HCT116 (cell line): ENCODE measurements around the gene SH3GL2. TPM values are rescaled to one million over a fixed set of nuclear protein-coding genes. Genes with fewer than 3 reads are reported as not detected.

Experiments
- ATAC-seq: fragments of 200-7000 bp; cut with Tn5 transposase; 2 replicates; pipeline ENCODE4 v1.9.1; 2020; ENCODE audit warnings: mild to moderate bottlenecking, moderate library complexity
- BruUV-seq: library from RNA; stranded (reverse); fragments of 400-500 nt; replicated peaks from 2 replicates; lab custom pipeline; 2021; lab: Mats Ljungman, UMichigan
- CTCF ChIA-PET: fragments of 300-600 bp; sonication (Branson Sonifier 250); formaldehyde crosslinking; loops from one replicate; lab custom pipeline; 2021; ENCODE audit warnings: antibody characterized with exemption; lab: Charles Lee
- POLR2A ChIA-PET: fragments of 300-600, 350-600 bp; sonication (Branson Sonifier 250); formaldehyde crosslinking; loops from one replicate; lab custom pipeline; 2021; ENCODE audit warnings: antibody characterized with exemption; lab: Charles Lee
- RAD21 ChIA-PET, 2 experiments: fragments of 300-600 bp; sonication (Branson Sonifier 250); formaldehyde crosslinking; loops; one replicate each; lab custom pipeline; 2023; ENCODE audit warnings: low total read pairs in 2 of 2; ENCODE audit not compliant: uncharacterized antibody in 2 of 2, unreplicated experiment in 2 of 2, low non-redundant PET in 1 of 2; lab: Charles Lee
- DNase-seq: peaks from one replicate; pipeline ENCODE4 v3.0.0-alpha.2; 2010; ENCODE audit warnings: low read depth, low spot score
- H2AFZ ChIP-seq: fragments of 200-600 bp; shearing (Covaris generic), sonication (generic); 2 replicates; pipeline ENCODE4 v1.6.1; 2017; ENCODE audit warnings: low read depth, mixed run types, mixed read lengths, antibody characterized with exemption, low read length; ENCODE audit not compliant: poor library complexity, severe bottlenecking
- H3K27ac ChIP-seq: 2 replicates; pipeline ENCODE4 v1.5.1; 2012; ENCODE audit warnings: low read depth, low read length
- H3K27me3 ChIP-seq: fragments of 200-600 bp; sonication (generic); 2 replicates; pipeline ENCODE4 v1.6.1; 2016; ENCODE audit warnings: mixed run types, low read length, mixed read lengths; ENCODE audit not compliant: insufficient read depth
- H3K36me3 ChIP-seq, 2 experiments: fragments of 200-500 bp in 1 of 2; fragments of 200-600 bp in 1 of 2; sonication (Bioruptor generic) in 1 of 2; sonication (generic) in 1 of 2; 2 replicates each; pipeline versions ENCODE4 v1.5.1 to v1.6.1; 2014 to 2016; ENCODE audit warnings: low read length in 2 of 2, inconsistent platforms in 1 of 2, mixed read lengths in 1 of 2, mixed run types in 1 of 2; ENCODE audit not compliant: insufficient read depth in 2 of 2, control insufficient read depth in 1 of 2
- H3K4me1 ChIP-seq, 2 experiments: fragments of 200-600 bp in 1 of 2; sonication (generic) in 1 of 2; 2 replicates each; pipeline versions ENCODE4 v1.5.1 to v1.6.1; 2012 to 2017; ENCODE audit warnings: low read length in 2 of 2, inconsistent platforms in 1 of 2, mild to moderate bottlenecking in 1 of 2, mixed read lengths in 1 of 2, mixed run types in 1 of 2, moderate library complexity in 1 of 2; ENCODE audit not compliant: insufficient read depth in 2 of 2, control insufficient read depth in 1 of 2
- H3K4me2 ChIP-seq: fragments of 200-600 bp; sonication (generic); 2 replicates; pipeline ENCODE4 v1.6.1; 2017; ENCODE audit warnings: mixed run types, low read length, mixed read lengths
- H3K4me3 ChIP-seq, 2 experiments: fragments of 200-600 bp in 1 of 2; sonication (generic) in 1 of 2; replicated peaks in 1 of 2; 2 replicates each; pipeline ENCODE4 v1.5.1; 2011 to 2016; ENCODE audit warnings: low read length in 2 of 2, control low read depth in 1 of 2, low read depth in 1 of 2, mild to moderate bottlenecking in 1 of 2, mixed read lengths in 1 of 2, mixed run types in 1 of 2
- H3K79me2 ChIP-seq: fragments of 200-600 bp; sonication (generic); 2 replicates; pipeline ENCODE4 v1.6.1; 2017; ENCODE audit warnings: mild to moderate bottlenecking, mixed run types, low read length, moderate library complexity, mixed read lengths; ENCODE audit not compliant: insufficient read depth
- H3K9ac ChIP-seq: fragments of 200-600 bp; sonication (generic); 2 replicates; pipeline ENCODE4 v1.6.1; 2016; ENCODE audit warnings: low read length, mixed read lengths
- H3K9me2 ChIP-seq: fragments of 200-600 bp; sonication (generic), shearing (Covaris generic); 2 replicates; pipeline ENCODE4 v1.6.1; 2017; ENCODE audit warnings: mixed run types, mild to moderate bottlenecking, moderate library complexity; ENCODE audit not compliant: insufficient read depth
- H3K9me3 ChIP-seq, 2 experiments: fragments of 200-500 bp in 1 of 2; fragments of 200-600 bp in 1 of 2; sonication (Bioruptor generic) in 1 of 2; sonication (generic) in 1 of 2; 2 replicates each; pipeline ENCODE4 v1.6.1; 2014 to 2017; ENCODE audit warnings: low read length in 2 of 2, mixed read lengths in 2 of 2, inconsistent platforms in 1 of 2, low read depth in 1 of 2, mild to moderate bottlenecking in 1 of 2, mixed run types in 1 of 2, moderate library complexity in 1 of 2; ENCODE audit not compliant: control insufficient read depth in 1 of 2, insufficient read depth in 1 of 2
- H4K20me1 ChIP-seq: fragments of 200-600 bp; sonication (generic), shearing (Covaris generic); 2 replicates; pipeline ENCODE4 v1.6.1; 2017; ENCODE audit warnings: mixed run types, mild to moderate bottlenecking, moderate library complexity; ENCODE audit not compliant: insufficient read depth
- CBX3 ChIP-seq: IDR thresholded peaks from 2 replicates; pipeline ENCODE4 v1.6.1; 2012; ENCODE audit warnings: low read depth
- CEBPB ChIP-seq: IDR thresholded peaks from 2 replicates; pipeline ENCODE4 v1.6.1; 2012; ENCODE audit warnings: low read depth
- EGR1 ChIP-seq: IDR thresholded peaks from 2 replicates; pipeline ENCODE4 v1.6.1; 2012; ENCODE audit warnings: low read depth
- ELF1 ChIP-seq: IDR thresholded peaks from 2 replicates; pipeline ENCODE4 v1.6.1; 2012; ENCODE audit warnings: low read depth, borderline replicate concordance
- FOSL1 ChIP-seq: IDR thresholded peaks from 2 replicates; pipeline ENCODE4 v1.6.1; 2012; ENCODE audit warnings: low read depth
- JUND ChIP-seq: IDR thresholded peaks from 2 replicates; pipeline ENCODE4 v1.6.1; 2012
- RAD21 ChIP-seq: IDR thresholded peaks from 2 replicates; pipeline ENCODE4 v1.6.1; 2012; ENCODE audit warnings: low read depth, mild to moderate bottlenecking
- SP1 ChIP-seq: IDR thresholded peaks from 2 replicates; pipeline ENCODE4 v1.6.1; 2012; ENCODE audit warnings: low read depth
- SRF ChIP-seq: IDR thresholded peaks from 2 replicates; pipeline ENCODE4 v1.6.1; 2012; ENCODE audit warnings: low read depth
- YY1 ChIP-seq: IDR thresholded peaks from 2 replicates; pipeline ENCODE4 v1.6.1; 2011; ENCODE audit warnings: low read length, low read depth, moderate library complexity, mild to moderate bottlenecking; ENCODE audit not compliant: insufficient replicate concordance; ENCODE audit errors: extremely low read depth
- ZNF274 ChIP-seq: fragments of 200-500 bp; sonication (Bioruptor generic); IDR thresholded peaks from 2 replicates; pipeline ENCODE4 v1.6.1; 2014; ENCODE audit warnings: mild to moderate bottlenecking, low read depth, low read length, inconsistent platforms
- intact Hi-C: fragments of 100-400 bp; cut with micrococcal nuclease; formaldehyde crosslinking; loops from 2 replicates; pipeline ENCODE4 v1.10.0; 2022
- total RNA-seq: library from RNA; stranded (reverse); gene quantifications from one replicate; pipeline ENCODE4 v1.2.1, GENCODE V29; 2021; ENCODE audit not compliant: unreplicated experiment
- TF ChIP-seq, protein P1 (sequence below): IDR thresholded peaks from 2 replicates; pipeline ENCODE4 v1.6.1; 2011; ENCODE audit warnings: mild to moderate bottlenecking, low read length, moderate library complexity; ENCODE audit not compliant: insufficient replicate concordance; ENCODE audit errors: extremely low read depth
- TF ChIP-seq, protein P2 (sequence below), 3 experiments: fragments of 200-600 bp in 1 of 3; sonication (generic) in 1 of 3; IDR thresholded peaks in 2 of 3; conservative IDR thresholded peaks in 1 of 3; 2 replicates each; pipeline ENCODE4 v1.5.1; 2012 to 2017; ENCODE audit warnings: low read depth in 2 of 3, low read length in 2 of 3, antibody characterized with exemption in 1 of 3, borderline replicate concordance in 1 of 3, control low read depth in 1 of 3, mild to moderate bottlenecking in 1 of 3, mixed read lengths in 1 of 3, mixed run types in 1 of 3, moderate library complexity in 1 of 3; ENCODE audit not compliant: insufficient read depth in 1 of 3
- TF ChIP-seq, protein P3 (sequence below): IDR thresholded peaks from 2 replicates; pipeline ENCODE4 v1.6.1; 2012
- TF ChIP-seq, protein P4 (sequence below): IDR thresholded peaks from 2 replicates; pipeline ENCODE4 v1.6.1; 2012
- TF ChIP-seq, protein P5 (sequence below): IDR thresholded peaks from 2 replicates; pipeline ENCODE4 v1.6.1; 2012; ENCODE audit warnings: low read depth

Gene SH3GL2
- total RNA-seq, 1 experiment from 2014 or later, result not detected

DNA sequence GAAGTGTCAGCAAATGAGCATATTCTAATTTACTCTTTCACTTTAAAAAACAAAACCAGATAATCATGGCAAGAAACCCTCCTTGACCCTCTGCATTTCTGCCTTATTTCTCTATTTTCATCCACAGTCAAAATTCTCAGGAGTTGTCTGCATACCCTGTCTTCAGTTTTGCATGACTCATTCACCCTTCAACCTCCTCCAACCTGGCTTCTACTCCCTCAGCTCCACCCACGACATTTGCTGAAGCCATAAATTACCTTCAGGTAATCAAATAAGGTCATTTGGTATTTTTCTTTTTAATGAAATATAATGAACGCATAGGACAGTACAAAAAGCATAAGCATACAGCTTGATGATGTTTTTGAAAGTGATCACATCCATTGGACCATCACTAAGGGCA, 27.8 kb upstream of the SH3GL2 start:
- Histone ChIP-seq H2AFZ (no peak overlapping the region), H3K36me3 (no peaks in the 10 kb centered on the region), H3K4me2 (no peak overlapping the region), H3K79me2 (no peaks in the 10 kb centered on the region), H3K4me1 (no peaks in the 10 kb centered on the region), H3K9me2 (no peaks in the 10 kb centered on the region), H3K9ac (no peak overlapping the region), H4K20me1 (no peaks in the 10 kb centered on the region), H3K27ac (no peak overlapping the region), H3K4me3 (no peak overlapping the region), H3K9me3 (no peaks in the 10 kb centered on the region), H3K27me3 (no peaks in the 10 kb centered on the region)
- no TSS peak for BruUV-seq
- ChIA-PET RAD21 (no interaction called here), CTCF (no interaction called here), POLR2A (no interaction called here)
- TF ChIP-seq EGR1 (no peak), SRF (no peak), JUND (no peak), ELF1 (no peak), CBX3 (no peak), RAD21 (no peak), CEBPB (no peak), YY1 (no peak), SP1 (no peak), ZNF274 (no peak), FOSL1 (no peak)
- TF ChIP-seq, protein P1, sequence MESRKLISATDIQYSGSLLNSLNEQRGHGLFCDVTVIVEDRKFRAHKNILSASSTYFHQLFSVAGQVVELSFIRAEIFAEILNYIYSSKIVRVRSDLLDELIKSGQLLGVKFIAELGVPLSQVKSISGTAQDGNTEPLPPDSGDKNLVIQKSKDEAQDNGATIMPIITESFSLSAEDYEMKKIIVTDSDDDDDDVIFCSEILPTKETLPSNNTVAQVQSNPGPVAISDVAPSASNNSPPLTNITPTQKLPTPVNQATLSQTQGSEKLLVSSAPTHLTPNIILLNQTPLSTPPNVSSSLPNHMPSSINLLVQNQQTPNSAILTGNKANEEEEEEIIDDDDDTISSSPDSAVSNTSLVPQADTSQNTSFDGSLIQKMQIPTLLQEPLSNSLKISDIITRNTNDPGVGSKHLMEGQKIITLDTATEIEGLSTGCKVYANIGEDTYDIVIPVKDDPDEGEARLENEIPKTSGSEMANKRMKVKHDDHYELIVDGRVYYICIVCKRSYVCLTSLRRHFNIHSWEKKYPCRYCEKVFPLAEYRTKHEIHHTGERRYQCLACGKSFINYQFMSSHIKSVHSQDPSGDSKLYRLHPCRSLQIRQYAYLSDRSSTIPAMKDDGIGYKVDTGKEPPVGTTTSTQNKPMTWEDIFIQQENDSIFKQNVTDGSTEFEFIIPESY, result no peak
- TF ChIP-seq, protein P2, sequence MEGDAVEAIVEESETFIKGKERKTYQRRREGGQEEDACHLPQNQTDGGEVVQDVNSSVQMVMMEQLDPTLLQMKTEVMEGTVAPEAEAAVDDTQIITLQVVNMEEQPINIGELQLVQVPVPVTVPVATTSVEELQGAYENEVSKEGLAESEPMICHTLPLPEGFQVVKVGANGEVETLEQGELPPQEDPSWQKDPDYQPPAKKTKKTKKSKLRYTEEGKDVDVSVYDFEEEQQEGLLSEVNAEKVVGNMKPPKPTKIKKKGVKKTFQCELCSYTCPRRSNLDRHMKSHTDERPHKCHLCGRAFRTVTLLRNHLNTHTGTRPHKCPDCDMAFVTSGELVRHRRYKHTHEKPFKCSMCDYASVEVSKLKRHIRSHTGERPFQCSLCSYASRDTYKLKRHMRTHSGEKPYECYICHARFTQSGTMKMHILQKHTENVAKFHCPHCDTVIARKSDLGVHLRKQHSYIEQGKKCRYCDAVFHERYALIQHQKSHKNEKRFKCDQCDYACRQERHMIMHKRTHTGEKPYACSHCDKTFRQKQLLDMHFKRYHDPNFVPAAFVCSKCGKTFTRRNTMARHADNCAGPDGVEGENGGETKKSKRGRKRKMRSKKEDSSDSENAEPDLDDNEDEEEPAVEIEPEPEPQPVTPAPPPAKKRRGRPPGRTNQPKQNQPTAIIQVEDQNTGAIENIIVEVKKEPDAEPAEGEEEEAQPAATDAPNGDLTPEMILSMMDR (IDR thresholded peaks at IDR 0.05 in 2 of 3, conservative IDR thresholded peaks at IDR 0.05 in 1 of 3; ENCODE audit: borderline replicate concordance in 1 of 3, insufficient read depth in 1 of 3, low read depth in 2 of 3, low read length in 2 of 3), result no peak
- TF ChIP-seq, protein P3, sequence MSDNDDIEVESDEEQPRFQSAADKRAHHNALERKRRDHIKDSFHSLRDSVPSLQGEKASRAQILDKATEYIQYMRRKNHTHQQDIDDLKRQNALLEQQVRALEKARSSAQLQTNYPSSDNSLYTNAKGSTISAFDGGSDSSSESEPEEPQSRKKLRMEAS, result no peak
- TF ChIP-seq, protein P4, sequence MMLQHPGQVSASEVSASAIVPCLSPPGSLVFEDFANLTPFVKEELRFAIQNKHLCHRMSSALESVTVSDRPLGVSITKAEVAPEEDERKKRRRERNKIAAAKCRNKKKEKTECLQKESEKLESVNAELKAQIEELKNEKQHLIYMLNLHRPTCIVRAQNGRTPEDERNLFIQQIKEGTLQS, result no peak
- TF ChIP-seq, protein P5, sequence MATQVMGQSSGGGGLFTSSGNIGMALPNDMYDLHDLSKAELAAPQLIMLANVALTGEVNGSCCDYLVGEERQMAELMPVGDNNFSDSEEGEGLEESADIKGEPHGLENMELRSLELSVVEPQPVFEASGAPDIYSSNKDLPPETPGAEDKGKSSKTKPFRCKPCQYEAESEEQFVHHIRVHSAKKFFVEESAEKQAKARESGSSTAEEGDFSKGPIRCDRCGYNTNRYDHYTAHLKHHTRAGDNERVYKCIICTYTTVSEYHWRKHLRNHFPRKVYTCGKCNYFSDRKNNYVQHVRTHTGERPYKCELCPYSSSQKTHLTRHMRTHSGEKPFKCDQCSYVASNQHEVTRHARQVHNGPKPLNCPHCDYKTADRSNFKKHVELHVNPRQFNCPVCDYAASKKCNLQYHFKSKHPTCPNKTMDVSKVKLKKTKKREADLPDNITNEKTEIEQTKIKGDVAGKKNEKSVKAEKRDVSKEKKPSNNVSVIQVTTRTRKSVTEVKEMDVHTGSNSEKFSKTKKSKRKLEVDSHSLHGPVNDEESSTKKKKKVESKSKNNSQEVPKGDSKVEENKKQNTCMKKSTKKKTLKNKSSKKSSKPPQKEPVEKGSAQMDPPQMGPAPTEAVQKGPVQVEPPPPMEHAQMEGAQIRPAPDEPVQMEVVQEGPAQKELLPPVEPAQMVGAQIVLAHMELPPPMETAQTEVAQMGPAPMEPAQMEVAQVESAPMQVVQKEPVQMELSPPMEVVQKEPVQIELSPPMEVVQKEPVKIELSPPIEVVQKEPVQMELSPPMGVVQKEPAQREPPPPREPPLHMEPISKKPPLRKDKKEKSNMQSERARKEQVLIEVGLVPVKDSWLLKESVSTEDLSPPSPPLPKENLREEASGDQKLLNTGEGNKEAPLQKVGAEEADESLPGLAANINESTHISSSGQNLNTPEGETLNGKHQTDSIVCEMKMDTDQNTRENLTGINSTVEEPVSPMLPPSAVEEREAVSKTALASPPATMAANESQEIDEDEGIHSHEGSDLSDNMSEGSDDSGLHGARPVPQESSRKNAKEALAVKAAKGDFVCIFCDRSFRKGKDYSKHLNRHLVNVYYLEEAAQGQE, result no peak
- intact Hi-C loops, result no loop called here
- ATAC-seq, result no peak
- DNase-seq, result no peak
